ENCODE measurements around the gene HYAL2. TPM values are rescaled to one million over a fixed set of nuclear protein-coding genes. Genes with fewer than 3 reads are reported as not detected.

HYAL2 gene
- total and polyA plus RNA-seq, 9 of the 15 experiments (the other 6 are each of a cell fraction or from before 2014, with no cell fraction given) = 0.36 to 22.7 (median 11.4) TPM; not detected in 1

DNA sequence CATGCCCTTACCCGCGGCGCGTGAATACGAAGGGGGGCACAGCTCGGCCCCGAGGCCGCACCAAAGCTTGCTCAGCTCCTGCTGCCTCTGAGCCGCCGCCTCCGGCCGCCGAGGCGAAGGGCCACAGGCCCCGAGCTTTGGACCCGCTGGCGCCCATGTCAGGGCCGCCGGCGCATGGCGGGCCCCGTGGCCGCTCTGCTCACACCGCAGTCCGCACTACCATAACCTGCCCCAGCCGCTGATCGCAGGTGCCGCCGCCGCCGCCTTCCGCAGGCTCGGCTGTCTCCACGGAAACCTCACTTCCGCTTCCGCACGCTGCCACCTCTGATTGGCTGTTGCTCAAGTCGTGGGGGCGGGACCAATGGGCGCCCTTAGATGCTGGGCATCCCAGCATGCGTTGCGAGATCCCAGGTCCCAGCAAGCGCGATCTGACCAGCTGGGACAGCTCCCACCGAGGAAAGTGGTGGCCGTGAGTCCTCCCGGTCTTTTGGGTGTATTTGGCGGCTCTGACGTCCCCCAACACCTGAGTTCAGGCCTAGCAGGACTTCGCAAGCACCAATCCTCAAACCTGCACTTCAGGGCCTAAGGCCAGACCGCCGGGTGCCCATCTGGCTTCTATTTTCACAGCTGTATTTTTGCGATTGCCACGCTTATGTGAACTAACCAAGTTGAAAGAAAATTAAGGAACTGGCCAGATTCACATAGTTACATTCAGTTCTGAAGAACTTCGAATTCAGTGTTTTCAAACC is 5.6 kb upstream of the HYAL2 start, which contains the start of gene TUSC2:
Gene TUSC2, minus strand, starts transcription at position 281 of the 749 bp plus-strand sequence. Its CDS starts 124 bp downstream, at position 157.
- Histone ChIP-seq H3K27ac (ENCODE audit: extremely low read depth, low read depth, low read length) (peak within 1 kb of the TSS; percentile 54), H3K9ac (ENCODE audit: insufficient read depth in 1 of 2, low read depth in 2 of 2, low read length in 2 of 2) (peak within 1 kb of the TSS; percentile 78 to 98), H3K36me3 (ENCODE audit: control insufficient read depth, insufficient read depth, low read length) (peaks cover 63% of the 10 kb centered on the region; the same call in 2 of the 3 replicates), H3K27me3 (ENCODE audit: control insufficient read depth in 2 of 2, insufficient read depth in 2 of 2, low read length in 2 of 2) (no peaks in the 10 kb centered on the region), H3K4me1 (replicated peaks in 1 of 2; ENCODE audit: control insufficient read depth in 2 of 2, insufficient read depth in 2 of 2, low read length in 2 of 2) (peaks cover 12 to 25% of the 10 kb centered on the region in 2 experiments; a peak in 4 of 5 replicates), H3K4me2 (ENCODE audit: insufficient read depth, low read length) (peak within 1 kb of the TSS; percentile 86), H3K4me3 (peak within 1 kb of the TSS; percentile 84), H3K9me1 (ENCODE audit: control insufficient read depth, insufficient read depth, low read length) (no peaks in the 10 kb centered on the region), H4K20me1 (replicated peaks; ENCODE audit: control insufficient read depth, insufficient read depth, low read length) (peaks cover 6% of the 10 kb centered on the region; the same call in 1 of the 2 replicates), H3K9me3 (replicated peaks; ENCODE audit: control insufficient read depth, insufficient read depth, low read depth, low read length) (no peaks in the 10 kb centered on the region), H3K79me2 (ENCODE audit: control insufficient read depth, insufficient read depth, low read length) (peaks cover 24% of the 10 kb centered on the region), H2AFZ (ENCODE audit: low read depth, low read length) (peak within 1 kb of the TSS; percentile 87)
- ChIA-PET POLR2A (interaction anchor here (0.6 to 2.1 kb wide), 15 partner anchors 9 to 56 kb away, joined by 3 to 31 read pairs (median 4); partner anchors contain the start of genes HYAL1, HYAL3, NAA80 and RASSF1), CTCF (ENCODE audit: low intra/inter-chr PET ratio) (no interaction called here)
- FAIRE-seq = peak; percentile 97
- BruUV-seq (replicated peaks) = no TSS peak
- in situ Hi-C loops (cut with MboI) = no loop called here
- WGBS (ENCODE audit: insufficient coverage, low coverage, missing lambda C conversion rate) = 2% methylated on average over 41 of the region's 55 CpGs
- DNase-seq (ENCODE audit: extremely low read depth in 1 of 4, low spot score in 3 of 4) = peak; percentile 88 to 97 (median 92)
- ATAC-seq = peak; percentile 91
- intact Hi-C loops (cut with micrococcal nuclease) = loop anchor here (2.0 kb wide), 1 partner anchor 29 kb away; the partner anchor contains the start of genes HYAL3 and NAA80
- 0 out of 2 replicates have a peak, but pooled peaks have one; percentile 44 for TF ChIP-seq ZBTB1 (CRISPR knock-in tag; IDR thresholded peaks at IDR 0.05; ENCODE audit: borderline replicate concordance, low read depth)
- TF ChIP-seq HDAC1 (IDR thresholded peaks at IDR 0.05) = peak in 1 of 2 experiments; percentile 90; a peak in 2 of 4 replicates
- TF ChIP-seq SRSF1 (IDR thresholded peaks at IDR 0.05; ENCODE audit: low read depth, low read length) = 0 out of 2 replicates have a peak, but pooled peaks have one; percentile 36
- 0 out of 2 replicates have a peak, but pooled peaks have one; percentile 4 for TF ChIP-seq ZNF384 (IDR thresholded peaks at IDR 0.05; ENCODE audit: low read depth, low read length)
- TF ChIP-seq ATF7 (IDR thresholded peaks at IDR 0.05) = 0 out of 2 replicates have a peak, but pooled peaks have one; percentile 41
- TF ChIP-seq RBM22 (IDR thresholded peaks at IDR 0.05; ENCODE audit: low read depth, low read length, poor library complexity, severe bottlenecking) = peak; percentile 96
- TF ChIP-seq EP400 (IDR thresholded peaks at IDR 0.05) = peak; percentile 40; the same call in 1 of the 2 replicates
- peak; percentile 26 for TF ChIP-seq CCNT2 (IDR thresholded peaks at IDR 0.05; ENCODE audit: borderline replicate concordance, extremely low read depth, insufficient read length, low read depth, low read length)
- TF ChIP-seq RBFOX2 (IDR thresholded peaks at IDR 0.05; ENCODE audit: low read depth, low read length) = peak; percentile 83
- TF ChIP-seq, protein P1, sequence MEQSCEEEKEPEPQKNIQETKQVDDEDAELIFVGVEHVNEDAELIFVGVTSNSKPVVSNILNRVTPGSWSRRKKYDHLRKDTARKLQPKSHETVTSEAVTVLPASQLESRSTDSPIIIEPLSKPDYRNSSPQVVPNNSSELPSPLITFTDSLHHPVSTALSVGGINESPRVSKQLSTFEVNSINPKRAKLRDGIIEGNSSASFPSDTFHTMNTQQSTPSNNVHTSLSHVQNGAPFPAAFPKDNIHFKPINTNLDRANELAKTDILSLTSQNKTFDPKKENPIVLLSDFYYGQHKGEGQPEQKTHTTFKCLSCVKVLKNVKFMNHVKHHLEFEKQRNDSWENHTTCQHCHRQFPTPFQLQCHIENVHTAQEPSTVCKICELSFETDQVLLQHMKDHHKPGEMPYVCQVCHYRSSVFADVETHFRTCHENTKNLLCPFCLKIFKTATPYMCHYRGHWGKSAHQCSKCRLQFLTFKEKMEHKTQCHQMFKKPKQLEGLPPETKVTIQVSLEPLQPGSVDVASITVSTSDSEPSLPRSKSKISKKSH (CRISPR knock-in tag; IDR thresholded peaks at IDR 0.05) = no peak
- TF ChIP-seq, protein P2, sequence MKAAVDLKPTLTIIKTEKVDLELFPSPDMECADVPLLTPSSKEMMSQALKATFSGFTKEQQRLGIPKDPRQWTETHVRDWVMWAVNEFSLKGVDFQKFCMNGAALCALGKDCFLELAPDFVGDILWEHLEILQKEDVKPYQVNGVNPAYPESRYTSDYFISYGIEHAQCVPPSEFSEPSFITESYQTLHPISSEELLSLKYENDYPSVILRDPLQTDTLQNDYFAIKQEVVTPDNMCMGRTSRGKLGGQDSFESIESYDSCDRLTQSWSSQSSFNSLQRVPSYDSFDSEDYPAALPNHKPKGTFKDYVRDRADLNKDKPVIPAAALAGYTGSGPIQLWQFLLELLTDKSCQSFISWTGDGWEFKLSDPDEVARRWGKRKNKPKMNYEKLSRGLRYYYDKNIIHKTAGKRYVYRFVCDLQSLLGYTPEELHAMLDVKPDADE (conservative IDR thresholded peaks at IDR 0.05; ENCODE audit: control insufficient read depth, low read depth, low read length) = peak; percentile 75
- no peak for TF ChIP-seq MAFF (IDR thresholded peaks at IDR 0.05; ENCODE audit: low read length)
- TF ChIP-seq, protein P3, sequence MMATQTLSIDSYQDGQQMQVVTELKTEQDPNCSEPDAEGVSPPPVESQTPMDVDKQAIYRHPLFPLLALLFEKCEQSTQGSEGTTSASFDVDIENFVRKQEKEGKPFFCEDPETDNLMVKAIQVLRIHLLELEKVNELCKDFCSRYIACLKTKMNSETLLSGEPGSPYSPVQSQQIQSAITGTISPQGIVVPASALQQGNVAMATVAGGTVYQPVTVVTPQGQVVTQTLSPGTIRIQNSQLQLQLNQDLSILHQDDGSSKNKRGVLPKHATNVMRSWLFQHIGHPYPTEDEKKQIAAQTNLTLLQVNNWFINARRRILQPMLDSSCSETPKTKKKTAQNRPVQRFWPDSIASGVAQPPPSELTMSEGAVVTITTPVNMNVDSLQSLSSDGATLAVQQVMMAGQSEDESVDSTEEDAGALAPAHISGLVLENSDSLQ (IDR thresholded peaks at IDR 0.05) = peak; percentile 68
- TF ChIP-seq SAP30 (IDR thresholded peaks at IDR 0.05; ENCODE audit: borderline replicate concordance, insufficient read depth, low read depth, low read length, poor library complexity, severe bottlenecking) = peak; percentile 61
